Right renal cortex interstitium (tissue), 3 donors: ENCODE data around the gene POLR2J2. TPM values are rescaled to one million over a fixed set of nuclear protein-coding genes. Genes with fewer than 3 reads are reported as not detected.

Source experiments
- polyA plus RNA-seq, 3 donors: library from polyadenylated mRNA; unstranded; fragments of 120-200 nt; gene quantifications; one replicate each; pipeline ENCODE4 v1.2.1, GENCODE V29; 2013; ENCODE audit not compliant: insufficient read length in 3 of 3

Gene POLR2J2
- polyA plus RNA-seq, 3 donors: 0.97 to 2.7 (median 1.1) TPM

Other genes starting within 250 kb of the POLR2J2 start
- gene ORAI2, start 238.1 kb downstream of the POLR2J2 start, polyA plus RNA-seq: 10 to 100 TPM; 14.9 to 19.4 (median 17.8) TPM
- gene ALKBH4, start 206.8 kb downstream of the POLR2J2 start, polyA plus RNA-seq: 10 to 100 TPM in 1 of 3 donors, 1 to 10 TPM in 2; 9.7 to 12.3 (median 9.7) TPM
- 10 to 100 TPM; 15.5 to 17.5 (median 16.7) TPM for gene LRWD1, start 206.7 kb downstream of the POLR2J2 start, polyA plus RNA-seq
- gene POLR2J, start 192.7 kb downstream of the POLR2J2 start, polyA plus RNA-seq: 10 to 100 TPM; 25.4 to 28.1 (median 25.6) TPM
- 10 to 100 TPM in 1 of 3 donors, 1 to 10 TPM in 2; 5.4 to 11.7 (median 6.6) TPM for gene RASA4B, start 153.9 kb downstream of the POLR2J2 start, polyA plus RNA-seq
- 1 to 10 TPM; 4.4 to 5.0 (median 4.4) TPM for gene UPK3BL2, start 128.0 kb downstream of the POLR2J2 start, polyA plus RNA-seq
- 1 to 10 TPM in 2 of 3 donors, under 1 TPM in 1; 0.58 to 1.9 (median 1.1) TPM for gene SPDYE2, start 120.4 kb downstream of the POLR2J2 start, polyA plus RNA-seq
- 10 to 100 TPM; 63.2 to 98.1 (median 98.0) TPM for gene POLR2J3, start 99.1 kb downstream of the POLR2J2 start, polyA plus RNA-seq
- 10 to 100 TPM; 23.2 to 29.2 (median 25.9) TPM for gene RASA4, start 54.9 kb downstream of the POLR2J2 start, polyA plus RNA-seq
- 10 to 100 TPM in 1 of 3 donors, 1 to 10 TPM in 2; 5.8 to 11.4 (median 9.9) TPM for gene UPK3BL1, start 28.9 kb downstream of the POLR2J2 start, polyA plus RNA-seq
- gene SPDYE2B, start 21.3 kb downstream of the POLR2J2 start, polyA plus RNA-seq: 1 to 10 TPM in 1 of 3 donors, under 1 TPM in 2; 0.58 to 1.4 (median 0.76) TPM
- gene FAM185A, start 77.3 kb upstream of the POLR2J2 start, polyA plus RNA-seq: 10 to 100 TPM in 2 of 3 donors, 1 to 10 TPM in 1; 9.9 to 12.2 (median 12.1) TPM
- 10 to 100 TPM; 79.7 to 92.7 (median 86.7) TPM for gene LRRC17, start 241.3 kb upstream of the POLR2J2 start, polyA plus RNA-seq